ENCODE measurements around the gene AGMAT.
A peak's percentile ranks its signal among the peaks of the same experiment; 100 is the strongest.

Gene AGMAT

GRCh38 chr1:15584489-15585363 lies at the start of gene AGMAT:
Gene AGMAT, minus strand, starts transcription at chr1:15585051. Its CDS starts 84 bp downstream, at chr1:15584967.
- no peak for DNase-seq (ENCODE audit: low spot score)

- DNase-seq (ENCODE audit: low spot score), result peak; percentile 51
Measured at GRCh38 chr1:15633756-15634420, 49.0 kb upstream of the AGMAT start.

GRCh38 chr1:15628003-15628402 lies 43.2 kb upstream of the AGMAT start:
- no peak for DNase-seq (ENCODE audit: low spot score)

GRCh38 chr1:15627343-15627988 lies 42.6 kb upstream of the AGMAT start:
- DNase-seq (ENCODE audit: low spot score), result no peak

- no peak for DNase-seq (ENCODE audit: low spot score)
Measured at GRCh38 chr1:15626269-15626950, 41.6 kb upstream of the AGMAT start.

GRCh38 chr1:15625056-15625917 lies 40.4 kb upstream of the AGMAT start:
- DNase-seq (ENCODE audit: low spot score), result no peak

GRCh38 chr1:15624133-15624714 lies 39.4 kb upstream of the AGMAT start:
- DNase-seq (ENCODE audit: low spot score), result no peak

GRCh38 chr1:15623435-15623834 lies 38.6 kb upstream of the AGMAT start:
- no peak for DNase-seq (ENCODE audit: low spot score)

GRCh38 chr1:15622712-15623373 lies 38.0 kb upstream of the AGMAT start:
- no peak for DNase-seq (ENCODE audit: low spot score)

GRCh38 chr1:15621975-15622374 lies 37.1 kb upstream of the AGMAT start:
- no peak for DNase-seq (ENCODE audit: low spot score)

GRCh38 chr1:15620902-15621682 lies 36.2 kb upstream of the AGMAT start:
- DNase-seq (ENCODE audit: low spot score), result no peak

- DNase-seq (ENCODE audit: low spot score), result no peak
Measured at GRCh38 chr1:15620155-15620545, 35.3 kb upstream of the AGMAT start.

GRCh38 chr1:15618655-15619525 lies 34.0 kb upstream of the AGMAT start:
- DNase-seq (ENCODE audit: low spot score), result no peak

GRCh38 chr1:15618077-15618654 lies 33.3 kb upstream of the AGMAT start:
- no peak for DNase-seq (ENCODE audit: low spot score)

GRCh38 chr1:15617173-15618076 lies 32.6 kb upstream of the AGMAT start, which contains the start of gene DDI2:
Gene DDI2, plus strand, starts transcription at chr1:15617458. Its CDS starts 213 bp downstream, at chr1:15617671.
- peak; percentile 95 for DNase-seq (ENCODE audit: low spot score)

- DNase-seq (ENCODE audit: low spot score), result no peak
Measured at GRCh38 chr1:15616373-15617172, 31.7 kb upstream of the AGMAT start.
